CD4-positive, alpha-beta T cell (primary cell): Measurements from ENCODE around the gene ACYP2. TPM values are rescaled to one million over a fixed set of nuclear protein-coding genes. Genes with fewer than 3 reads are reported as not detected.

ENCODE experiments used
- ATAC-seq: fragments of 200-7000 bp; cut with Tn5 transposase; one replicate; pipeline ENCODE4 v1.10.0; 2022; ENCODE audit warnings: mild to moderate bottlenecking; ENCODE audit not compliant: poor library complexity
- CTCF ChIA-PET: fragments of 350-600 bp; sonication (Branson Sonifier 250); formaldehyde crosslinking; loops from one replicate; lab custom pipeline; 2021; ENCODE audit warnings: antibody characterized with exemption, inconsistent platforms; lab: Charles Lee
- POLR2A ChIA-PET: fragments of 350-600 bp; sonication (Branson Sonifier 250); formaldehyde crosslinking; loops from one replicate; lab custom pipeline; 2021; ENCODE audit warnings: antibody characterized with exemption, inconsistent platforms; lab: Charles Lee
- DNase-seq, 14 experiments: peaks; one replicate each; pipeline ENCODE4 v3.0.0-alpha.2; 2013 to 2020; ENCODE audit warnings: mixed read lengths in 2 of 14
- H3K27ac ChIP-seq, 2 donors: one replicate each; pipeline versions ENCODE4 v1.5.1 to v1.7.0; 2013; ENCODE audit warnings: low read length in 2 of 2, low read depth in 1 of 2, mild to moderate bottlenecking in 1 of 2
- H3K27me3 ChIP-seq, 2 experiments: 1 replicate in 1 of 2; 2 replicates in 1 of 2; pipeline versions ENCODE4 v1.6.1 to v1.7.0; 2013; ENCODE audit warnings: low read length in 2 of 2, control low read depth in 1 of 2, mild to moderate bottlenecking in 1 of 2, moderate library complexity in 1 of 2; ENCODE audit not compliant: insufficient read depth in 2 of 2, control insufficient read depth in 1 of 2
- H3K36me3 ChIP-seq: one replicate; pipeline ENCODE4 v1.6.1; 2013; ENCODE audit warnings: low read length, control low read depth; ENCODE audit not compliant: insufficient read depth
- H3K4me1 ChIP-seq: one replicate; pipeline ENCODE4 v1.6.1; 2013; ENCODE audit warnings: low read length, control low read depth; ENCODE audit not compliant: insufficient read depth
- H3K4me3 ChIP-seq: one replicate; pipeline ENCODE4 v1.5.1; 2013; ENCODE audit warnings: mild to moderate bottlenecking, low read length, moderate library complexity
- H3K9me3 ChIP-seq, 2 experiments: 1 replicate in 1 of 2; 2 replicates in 1 of 2; pipeline versions ENCODE4 v1.6.1 to v1.7.0; 2013; ENCODE audit warnings: low read length in 2 of 2, mild to moderate bottlenecking in 2 of 2, control low read depth in 1 of 2, moderate library complexity in 1 of 2; ENCODE audit not compliant: control insufficient read depth in 1 of 2, insufficient read depth in 1 of 2
- H3K27ac Mint-ChIP-seq: one replicate; pipeline ENCODE4 v1.8.0; 2020; ENCODE audit warnings: mixed read lengths
- H3K27me3 Mint-ChIP-seq: one replicate; pipeline ENCODE4 v1.8.0; 2021; ENCODE audit warnings: mixed read lengths
- H3K36me3 Mint-ChIP-seq: one replicate; pipeline ENCODE4 v1.8.0; 2021; ENCODE audit warnings: low read depth, mixed read lengths
- H3K4me1 Mint-ChIP-seq: one replicate; pipeline ENCODE4 v1.8.0; 2021; ENCODE audit warnings: low read depth, mixed read lengths
- H3K4me3 Mint-ChIP-seq: one replicate; pipeline ENCODE4 v1.8.0; 2020; ENCODE audit warnings: mild to moderate bottlenecking, mixed read lengths
- H3K9me3 Mint-ChIP-seq: one replicate; pipeline ENCODE4 v1.8.0; 2020; ENCODE audit warnings: mixed read lengths
- CTCF ChIP-seq: fragments of 200-600 bp; IDR thresholded peaks from one replicate; pipeline ENCODE4 v1.8.0; 2022; ENCODE audit warnings: antibody characterized with exemption, mild to moderate bottlenecking
- intact Hi-C, 2 experiments: fragments of 100-400 bp; cut with DNase I in 1 of 2; cut with micrococcal nuclease in 1 of 2; formaldehyde crosslinking; loops; one replicate each; pipeline versions ENCODE4 v1.15.1 to v1.9.0; 2023 to 2025; cut with DNase I, micrococcal nuclease
- total RNA-seq, 174 experiments: library from RNA in 2 of 174; stranded (reverse) in 2 of 174; gene quantifications; one replicate each; pipeline ENCODE4 v1.2.3 and lab custom pipeline; 2021 to 2026

Gene ACYP2
- total RNA-seq, 2 experiments from 2014 or later, result 9.3 to 10.9 TPM

DNA sequence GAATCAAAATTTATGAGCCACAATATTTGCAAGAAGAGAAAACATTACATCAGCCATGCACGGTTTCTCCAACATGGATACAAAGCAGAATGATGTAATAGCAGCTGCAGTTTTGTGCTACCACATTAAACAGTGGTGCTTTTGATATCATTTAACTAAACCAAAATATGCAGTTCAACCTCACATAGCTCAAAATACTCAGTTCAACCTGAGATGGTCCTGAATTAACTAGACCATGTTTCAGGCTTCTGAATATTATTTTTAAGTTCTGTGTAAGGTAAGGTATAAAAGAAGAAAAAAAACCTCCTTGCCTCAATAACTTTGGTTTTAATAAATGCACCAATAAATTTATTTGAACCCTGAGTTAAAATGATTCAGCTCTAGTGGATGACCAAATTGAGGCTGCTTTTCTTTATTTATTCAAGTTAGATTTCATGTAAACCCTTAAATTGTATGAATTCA lies 159.4 kb downstream of the ACYP2 start:
- H3K4me3 Mint-ChIP-seq, result no peak overlapping the region
- Histone ChIP-seq H3K4me1 (no peaks in the 10 kb centered on the region), H3K36me3 (no peaks in the 10 kb centered on the region), H3K27ac (no peak overlapping the region), H3K9me3 (no peaks in the 10 kb centered on the region), H3K27me3 (no peaks in the 10 kb centered on the region), H3K4me3 (no peak overlapping the region)
- CTCF ChIA-PET, result no interaction called here
- ATAC-seq (no peak), DNase-seq (no peak)
- POLR2A ChIA-PET, result no interaction called here
- no peak for TF ChIP-seq CTCF
- no peaks in the 10 kb centered on the region for H3K9me3 Mint-ChIP-seq
- no peaks in the 10 kb centered on the region for H3K4me1 Mint-ChIP-seq
- no peak overlapping the region for H3K27ac Mint-ChIP-seq
- H3K36me3 Mint-ChIP-seq, result peaks cover 14% of the 10 kb centered on the region
- H3K27me3 Mint-ChIP-seq, result no peaks in the 10 kb centered on the region
- intact Hi-C loops, result no loop called here

GRCh38 chr2:54275541-54275940 lies 160.1 kb downstream of the ACYP2 start:
- H3K36me3 ChIP-seq, result no peaks in the 10 kb centered on the region
- no peak overlapping the region for H3K4me3 ChIP-seq
- H3K9me3 ChIP-seq, result no peaks in the 10 kb centered on the region
- H3K27me3 ChIP-seq, result no peaks in the 10 kb centered on the region
- ATAC-seq, result no peak
- ChIA-PET POLR2A (interaction anchor here (0.7 kb wide), 1 partner anchor 261 kb away, joined by 3 read pairs; no protein-coding TSS in a partner anchor), CTCF (no interaction called here)
- no peak overlapping the region for H3K4me3 Mint-ChIP-seq
- peaks cover 14% of the 10 kb centered on the region for H3K36me3 Mint-ChIP-seq
- no peaks in the 10 kb centered on the region for H3K9me3 Mint-ChIP-seq
- intact Hi-C loops, result no loop called here
- no peak overlapping the region for H3K27ac ChIP-seq
- no peaks in the 10 kb centered on the region for H3K4me1 Mint-ChIP-seq
- DNase-seq, result no peak
- no peak for TF ChIP-seq CTCF
- no peaks in the 10 kb centered on the region for H3K27me3 Mint-ChIP-seq
- no peak overlapping the region for H3K27ac Mint-ChIP-seq
- H3K4me1 ChIP-seq, result no peaks in the 10 kb centered on the region

DNA sequence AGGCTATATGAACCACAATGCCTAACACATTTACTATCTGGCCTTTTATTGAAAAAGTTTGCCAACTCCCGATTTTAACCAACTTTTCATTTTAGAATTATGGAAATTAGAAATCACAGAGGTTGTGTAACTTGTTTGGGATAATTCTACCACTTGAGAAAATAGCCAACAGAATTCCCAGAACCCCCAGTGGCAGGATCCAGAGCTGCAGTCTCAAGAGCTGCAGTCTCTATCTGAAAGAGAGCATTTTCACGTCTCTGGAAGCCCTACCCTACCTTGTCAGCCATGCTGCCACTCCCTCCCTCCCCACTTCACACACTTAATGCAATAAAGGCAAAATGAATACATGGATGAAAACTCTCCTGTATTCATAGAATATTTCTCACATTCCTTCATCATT lies 164.0 kb downstream of the ACYP2 start:
- no peak for TF ChIP-seq CTCF
- Histone ChIP-seq H3K4me3 (no peak overlapping the region), H3K36me3 (no peaks in the 10 kb centered on the region), H3K9me3 (no peaks in the 10 kb centered on the region), H3K27ac (no peak overlapping the region), H3K27me3 (no peaks in the 10 kb centered on the region), H3K4me1 (no peaks in the 10 kb centered on the region)
- Mint-ChIP-seq H3K36me3 (no peaks in the 10 kb centered on the region), H3K27ac (no peak overlapping the region), H3K27me3 (no peaks in the 10 kb centered on the region), H3K4me3 (no peak overlapping the region), H3K9me3 (no peaks in the 10 kb centered on the region), H3K4me1 (peaks cover 10% of the 10 kb centered on the region)
- ChIA-PET CTCF (no interaction called here), POLR2A (no interaction called here)
- intact Hi-C loops, result no loop called here
- DNase-seq (no peak), ATAC-seq (no peak)
